ENCODE results near the gene GRIP1. TPM values are rescaled to one million over a fixed set of nuclear protein-coding genes. Genes with fewer than 3 reads are reported as not detected.

GRIP1 gene
- total and polyA plus RNA-seq, 2 donors (not counting 3 experiments of a cell fraction or from before 2014, with no cell fraction given) = 0.04 to 0.69 TPM

- ChIA-PET POLR2A (no interaction called here), CTCF (interaction anchor here (0.9 to 1.4 kb wide), 3 partner anchors 13 to 19 kb away, joined by 3 to 5 read pairs (median 5); no protein-coding TSS in a partner anchor)
- H3K9me1 ChIP-seq (replicated peaks; ENCODE audit: control insufficient read depth, extremely low read depth, insufficient read depth, low read length) = no peaks in the 10 kb centered on the region
- DNase-seq (ENCODE audit: low read depth, low spot score) (no peak), FAIRE-seq (no peak)
- no peak for TF ChIP-seq JUN (IDR thresholded peaks at IDR 0.05; ENCODE audit: borderline replicate concordance, insufficient read depth, insufficient read length, low read depth)
- TF ChIP-seq, protein P1, sequence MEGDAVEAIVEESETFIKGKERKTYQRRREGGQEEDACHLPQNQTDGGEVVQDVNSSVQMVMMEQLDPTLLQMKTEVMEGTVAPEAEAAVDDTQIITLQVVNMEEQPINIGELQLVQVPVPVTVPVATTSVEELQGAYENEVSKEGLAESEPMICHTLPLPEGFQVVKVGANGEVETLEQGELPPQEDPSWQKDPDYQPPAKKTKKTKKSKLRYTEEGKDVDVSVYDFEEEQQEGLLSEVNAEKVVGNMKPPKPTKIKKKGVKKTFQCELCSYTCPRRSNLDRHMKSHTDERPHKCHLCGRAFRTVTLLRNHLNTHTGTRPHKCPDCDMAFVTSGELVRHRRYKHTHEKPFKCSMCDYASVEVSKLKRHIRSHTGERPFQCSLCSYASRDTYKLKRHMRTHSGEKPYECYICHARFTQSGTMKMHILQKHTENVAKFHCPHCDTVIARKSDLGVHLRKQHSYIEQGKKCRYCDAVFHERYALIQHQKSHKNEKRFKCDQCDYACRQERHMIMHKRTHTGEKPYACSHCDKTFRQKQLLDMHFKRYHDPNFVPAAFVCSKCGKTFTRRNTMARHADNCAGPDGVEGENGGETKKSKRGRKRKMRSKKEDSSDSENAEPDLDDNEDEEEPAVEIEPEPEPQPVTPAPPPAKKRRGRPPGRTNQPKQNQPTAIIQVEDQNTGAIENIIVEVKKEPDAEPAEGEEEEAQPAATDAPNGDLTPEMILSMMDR (IDR thresholded peaks at IDR 0.05; ENCODE audit: extremely low read depth in 1 of 2, insufficient read depth in 1 of 2, low read depth in 1 of 2, low read length in 2 of 2) = no peak
- TF ChIP-seq, protein P2, sequence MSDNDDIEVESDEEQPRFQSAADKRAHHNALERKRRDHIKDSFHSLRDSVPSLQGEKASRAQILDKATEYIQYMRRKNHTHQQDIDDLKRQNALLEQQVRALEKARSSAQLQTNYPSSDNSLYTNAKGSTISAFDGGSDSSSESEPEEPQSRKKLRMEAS (IDR thresholded peaks at IDR 0.05; ENCODE audit: insufficient read depth, insufficient read length) = no peak
- TF ChIP-seq POLR2AphosphoS5 (IDR thresholded peaks at IDR 0.05; ENCODE audit: insufficient read depth, low read depth, low read length) = no peak
- no peak for TF ChIP-seq MYC (IDR thresholded peaks at IDR 0.05; ENCODE audit: low read depth, low read length)
- TF ChIP-seq FOS (IDR thresholded peaks at IDR 0.05; ENCODE audit: borderline replicate concordance, insufficient read depth, low read length) = no peak
- no peak for TF ChIP-seq POLR2A (IDR thresholded peaks at IDR 0.05; ENCODE audit: low read depth, low read length)
- no peak for TF ChIP-seq EZH2 (IDR thresholded peaks at IDR 0.05; ENCODE audit: borderline replicate concordance, low read depth, low read length, severe bottlenecking)
- no peaks in the 10 kb centered on the region for H3K9me3 ChIP-seq (replicated peaks; ENCODE audit: control insufficient read depth, insufficient read depth, low read length)
- H3K4me2 ChIP-seq (ENCODE audit: insufficient read depth, low read length) = no peak overlapping the region
- H2AFZ ChIP-seq (ENCODE audit: low read depth, low read length) = no peak overlapping the region
- dilution Hi-C loops (cut with MboI; ENCODE audit: extremely low pct_ligation_motif_present, low sequenced_read_pairs) = no loop called here
- intact Hi-C loops (cut with micrococcal nuclease) = no loop called here
- no peak overlapping the region for H3K4me3 ChIP-seq (replicated peaks in 1 of 3; ENCODE audit: insufficient read depth in 1 of 3, low read depth in 1 of 3, low read length in 3 of 3)
- peaks cover 0 to 3% of the 10 kb centered on the region in 2 experiments for H3K27me3 ChIP-seq (ENCODE audit: control insufficient read depth in 2 of 2, insufficient read depth in 2 of 2, low read length in 2 of 2)
- no peaks in the 10 kb centered on the region for H4K20me1 ChIP-seq (replicated peaks; ENCODE audit: control insufficient read depth, extremely low read depth, insufficient read depth, low read length)
- no peak overlapping the region for H3K9ac ChIP-seq (replicated peaks; ENCODE audit: extremely low read depth, insufficient read depth, low read length)
- no peak overlapping the region for H3K27ac ChIP-seq (ENCODE audit: insufficient read depth, low read depth, low read length)
- no peaks in the 10 kb centered on the region for H3K4me1 ChIP-seq (ENCODE audit: control insufficient read depth, extremely low read depth, insufficient read depth, low read length)
- no peaks in the 10 kb centered on the region for H3K79me2 ChIP-seq (ENCODE audit: control insufficient read depth, insufficient read depth, low read length)
- no peaks in the 10 kb centered on the region for H3K36me3 ChIP-seq (ENCODE audit: control insufficient read depth in 2 of 2, extremely low read depth in 1 of 2, insufficient read depth in 2 of 2, low read length in 2 of 2)
- no TSS peak for BruUV-seq (replicated peaks)
Observed at GRCh38 chr12:66548338-66549049, 130.4 kb downstream of the GRIP1 start.

Measured in endothelial cell of umbilical vein (primary cell).